ENCODE measurements around the gene NTPCR.

Gene NTPCR

GRCh38 chr1:233024199-233024598 lies 73.8 kb downstream of the NTPCR start:
- no peak for FAIRE-seq
- DNase-seq (ENCODE audit: insufficient read length, low spot score) = no peak

GRCh38 chr1:233025157-233025556 lies 74.7 kb downstream of the NTPCR start:
- peak; percentile 39 for DNase-seq (ENCODE audit: insufficient read length, low spot score)
- TF ChIP-seq CTCF (IDR thresholded peaks at IDR 0.05; ENCODE audit: insufficient read depth, missing control alignments) = peak; percentile 91
- FAIRE-seq = peak; percentile 25

More at GRCh38 chr1:233024199-233024598, 73.8 kb downstream of the NTPCR start:
- no peak for TF ChIP-seq CTCF (IDR thresholded peaks at IDR 0.05; ENCODE audit: insufficient read depth, missing control alignments)

- DNase-seq (ENCODE audit: insufficient read length, low spot score) (no peak), FAIRE-seq (peak; percentile 56)
- TF ChIP-seq CTCF (IDR thresholded peaks at IDR 0.05; ENCODE audit: insufficient read depth, missing control alignments) = no peak
Observed at GRCh38 chr1:233025567-233025966, 75.2 kb downstream of the NTPCR start.

GRCh38 chr1:233027046-233027445 lies 76.6 kb downstream of the NTPCR start:
- TF ChIP-seq CTCF (IDR thresholded peaks at IDR 0.05; ENCODE audit: insufficient read depth, missing control alignments) = no peak
- DNase-seq (ENCODE audit: insufficient read length, low spot score) (no peak), FAIRE-seq (peak; percentile 38)

- DNase-seq (ENCODE audit: insufficient read length, low spot score) (no peak), FAIRE-seq (no peak)
- TF ChIP-seq CTCF (IDR thresholded peaks at IDR 0.05; ENCODE audit: insufficient read depth, missing control alignments) = no peak
Observed at GRCh38 chr1:233031521-233031920, 81.1 kb downstream of the NTPCR start.

GRCh38 chr1:233032916-233033315 lies 82.5 kb downstream of the NTPCR start:
- DNase-seq (ENCODE audit: insufficient read length, low spot score) (no peak), FAIRE-seq (no peak)
- no peak for TF ChIP-seq CTCF (IDR thresholded peaks at IDR 0.05; ENCODE audit: insufficient read depth, missing control alignments)

GRCh38 chr1:233033361-233033760 lies 83.0 kb downstream of the NTPCR start:
- FAIRE-seq (peak; percentile 63), DNase-seq (ENCODE audit: insufficient read length, low spot score) (no peak)
- no peak for TF ChIP-seq CTCF (IDR thresholded peaks at IDR 0.05; ENCODE audit: insufficient read depth, missing control alignments)

All from D721Med (cell line).